Muscle of leg (tissue), 11 donors: ENCODE data around the gene ULBP1. TPM values are rescaled to one million over a fixed set of nuclear protein-coding genes. Genes with fewer than 3 reads are reported as not detected.
"Not testable (repeated sequence)": the region's sequence is repeated elsewhere in the genome, so short reads cannot be mapped to it uniquely, and the experiment has no call there.

ENCODE experiments used
- DNase-seq: peaks from one replicate; pipeline ENCODE4 v3.0.0; 2013
- H3K27ac ChIP-seq: one replicate; pipeline ENCODE4 v1.5.1; 2013; ENCODE audit warnings: mild to moderate bottlenecking, low read length, control low read depth
- H3K27me3 ChIP-seq: one replicate; pipeline ENCODE4 v1.6.1; 2013; ENCODE audit warnings: low read length; ENCODE audit not compliant: control insufficient read depth, insufficient read depth
- H3K36me3 ChIP-seq: one replicate; pipeline ENCODE4 v1.6.1; 2013; ENCODE audit warnings: low read length; ENCODE audit not compliant: control insufficient read depth, insufficient read depth
- H3K4me1 ChIP-seq: one replicate; pipeline ENCODE4 v1.6.1; 2013; ENCODE audit warnings: low read length; ENCODE audit not compliant: control insufficient read depth, insufficient read depth
- H3K4me3 ChIP-seq: one replicate; pipeline ENCODE4 v1.5.1; 2013; ENCODE audit warnings: low read length, control low read depth
- H3K9me3 ChIP-seq: replicated peaks from 2 replicates; pipeline ENCODE4 v1.6.1; 2013; ENCODE audit warnings: low read depth, low read length; ENCODE audit not compliant: control insufficient read depth
- WGBS: methylation state at CpG from one replicate; pipeline ENCODE4 v1.1.5; 2013; ENCODE audit warnings: missing lambda C conversion rate; ENCODE audit not compliant: insufficient coverage; 5-methylcytosine and 5-hydroxymethylcytosine counted together
- polyA plus RNA-seq, 8 donors: library from polyadenylated mRNA; unstranded; fragments of 120-200 nt; gene quantifications; one replicate each; pipeline versions ENCODE4 v1.2.1 to v1.2.3, GENCODE V29; 2013; ENCODE audit warnings: inconsistent platforms in 1 of 8, low replicate concordance in 1 of 8; ENCODE audit not compliant: insufficient read length in 8 of 8, insufficient read depth in 1 of 8
- total RNA-seq: library from RNA; stranded (reverse); fragments of 120-200 nt; gene quantifications from one replicate; pipeline ENCODE4 v1.2.4, GENCODE V29; 2013

Gene ULBP1
- total and polyA plus RNA-seq, 9 donors, result 0.13 to 0.71 (median 0.39) TPM

DNA sequence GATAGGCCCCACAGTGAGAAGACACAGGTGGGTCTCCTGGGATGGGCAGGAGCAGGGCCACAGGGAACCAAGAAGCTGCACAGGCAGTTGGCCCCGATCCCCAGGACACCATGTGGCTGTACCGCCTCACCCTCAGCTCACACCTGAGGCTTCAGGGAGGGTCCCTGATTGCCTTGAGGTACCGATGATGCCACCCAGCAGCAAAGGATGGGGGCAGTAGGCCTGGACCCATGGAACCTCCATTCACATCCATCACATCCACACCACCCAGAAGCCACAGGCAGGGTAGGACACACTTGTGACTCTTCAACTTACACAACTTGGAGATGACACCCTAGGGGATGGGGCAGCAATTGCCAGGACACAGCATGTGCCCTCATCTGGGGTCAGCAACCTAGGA is 39.9 kb downstream of the ULBP1 start:
- peaks cover 55% of the 10 kb centered on the region for H3K27me3 ChIP-seq
- H3K4me3 ChIP-seq, H3K27ac ChIP-seq, DNase-seq, H3K36me3 ChIP-seq, H3K9me3 ChIP-seq: not testable (repeated sequence)
- peaks cover 11% of the 10 kb centered on the region for H3K4me1 ChIP-seq
- 40% methylated on average over 1 of the region's 3 CpGs for WGBS

DNA sequence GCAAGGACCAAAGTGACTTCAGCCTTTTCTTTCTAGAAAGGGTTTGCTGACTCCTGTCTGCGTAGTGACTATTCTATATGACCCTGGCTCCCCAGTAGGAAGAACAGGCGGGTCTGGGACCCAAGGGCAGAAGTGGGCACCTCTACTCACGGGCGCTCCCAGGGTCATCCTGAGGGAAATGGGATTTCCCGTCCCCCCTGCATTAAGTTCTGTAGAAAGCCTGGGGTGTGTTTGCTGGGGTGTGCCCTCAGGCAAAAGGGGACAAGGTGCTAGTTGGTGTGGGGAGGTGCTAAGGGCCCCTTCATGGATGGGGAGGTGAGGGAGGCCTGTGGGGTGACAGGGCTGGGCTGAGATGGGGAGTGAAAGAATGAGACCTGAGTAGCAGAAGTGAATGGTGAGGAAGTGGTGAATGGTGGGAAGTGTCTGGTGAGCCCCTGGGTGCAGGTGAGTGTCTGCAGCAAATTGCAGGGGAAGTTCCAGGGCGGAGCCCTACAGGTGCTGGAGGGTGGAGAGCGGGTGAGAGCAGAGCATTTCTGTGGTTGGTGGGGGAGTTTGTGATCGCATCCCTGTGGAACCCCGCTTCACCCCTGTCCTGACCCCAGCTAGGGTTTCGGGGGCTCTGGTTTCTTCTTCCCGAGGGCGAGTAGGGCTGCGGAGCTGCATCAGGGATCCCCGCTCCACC is 40.5 kb downstream of the ULBP1 start:
- no peaks in the 10 kb centered on the region for H3K9me3 ChIP-seq
- 15% methylated on average over 8 of the region's 14 CpGs for WGBS
- peaks cover 11% of the 10 kb centered on the region for H3K4me1 ChIP-seq
- peaks cover 59% of the 10 kb centered on the region for H3K27me3 ChIP-seq
- no peak for DNase-seq
- no peaks in the 10 kb centered on the region for H3K36me3 ChIP-seq
- H3K4me3 ChIP-seq, result peak overlapping the region; percentile 65
- H3K27ac ChIP-seq, result no peak overlapping the region

DNA sequence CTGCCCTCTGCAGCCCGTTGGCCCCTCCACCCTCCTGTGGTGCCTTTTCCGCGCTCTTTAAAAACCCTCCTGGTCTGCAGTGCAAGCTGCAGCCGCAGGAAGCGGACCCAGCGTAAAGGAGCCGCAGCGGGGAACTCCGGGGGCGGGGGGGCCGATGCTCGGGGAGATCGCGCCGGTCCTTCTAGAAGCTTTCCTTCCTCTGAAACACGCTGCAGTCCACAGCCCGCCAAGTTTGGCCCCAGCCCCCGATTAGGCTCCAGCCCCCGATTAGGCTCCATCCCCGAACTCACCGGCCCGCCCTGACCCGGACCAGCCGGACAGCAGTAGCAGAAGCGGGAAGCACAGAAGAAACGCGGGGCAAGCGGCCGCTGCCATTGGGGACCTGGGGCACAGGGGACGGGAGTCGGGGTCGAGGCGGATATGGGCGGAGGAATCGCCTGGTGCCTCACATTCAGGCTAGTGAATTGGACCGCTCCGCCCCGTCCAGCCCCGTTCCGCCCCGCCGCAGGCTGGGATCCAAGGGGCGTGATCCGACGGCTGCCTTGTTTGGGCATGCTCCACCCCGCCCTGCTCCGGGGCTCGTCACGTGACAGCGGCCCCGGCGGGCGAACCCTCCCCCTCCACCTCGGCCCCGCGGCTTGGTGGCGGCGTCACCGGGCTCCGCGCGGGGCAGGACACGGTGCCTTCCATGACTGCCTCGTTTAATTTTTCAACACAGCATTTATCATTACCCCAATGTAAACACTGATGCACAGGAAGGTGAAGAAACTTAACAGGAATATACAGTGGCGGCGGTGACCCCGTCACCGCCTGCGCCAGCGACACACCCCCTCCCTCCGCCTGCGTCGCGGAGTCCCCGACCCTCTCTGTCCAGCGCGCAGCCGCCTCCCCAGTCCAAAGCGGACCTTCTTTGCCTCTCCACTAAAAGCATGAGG is 41.3 kb downstream of the ULBP1 start:
- WGBS, result under 1% methylated on average over 56 of the region's 79 CpGs
- Histone ChIP-seq H3K9me3 (no peaks in the 10 kb centered on the region), H3K4me3 (peak overlapping the region; percentile 65), H3K36me3 (no peaks in the 10 kb centered on the region), H3K27me3 (peaks cover 59% of the 10 kb centered on the region), H3K4me1 (peaks cover 11% of the 10 kb centered on the region), H3K27ac (no peak overlapping the region)
- DNase-seq, result peak; percentile 97

DNA sequence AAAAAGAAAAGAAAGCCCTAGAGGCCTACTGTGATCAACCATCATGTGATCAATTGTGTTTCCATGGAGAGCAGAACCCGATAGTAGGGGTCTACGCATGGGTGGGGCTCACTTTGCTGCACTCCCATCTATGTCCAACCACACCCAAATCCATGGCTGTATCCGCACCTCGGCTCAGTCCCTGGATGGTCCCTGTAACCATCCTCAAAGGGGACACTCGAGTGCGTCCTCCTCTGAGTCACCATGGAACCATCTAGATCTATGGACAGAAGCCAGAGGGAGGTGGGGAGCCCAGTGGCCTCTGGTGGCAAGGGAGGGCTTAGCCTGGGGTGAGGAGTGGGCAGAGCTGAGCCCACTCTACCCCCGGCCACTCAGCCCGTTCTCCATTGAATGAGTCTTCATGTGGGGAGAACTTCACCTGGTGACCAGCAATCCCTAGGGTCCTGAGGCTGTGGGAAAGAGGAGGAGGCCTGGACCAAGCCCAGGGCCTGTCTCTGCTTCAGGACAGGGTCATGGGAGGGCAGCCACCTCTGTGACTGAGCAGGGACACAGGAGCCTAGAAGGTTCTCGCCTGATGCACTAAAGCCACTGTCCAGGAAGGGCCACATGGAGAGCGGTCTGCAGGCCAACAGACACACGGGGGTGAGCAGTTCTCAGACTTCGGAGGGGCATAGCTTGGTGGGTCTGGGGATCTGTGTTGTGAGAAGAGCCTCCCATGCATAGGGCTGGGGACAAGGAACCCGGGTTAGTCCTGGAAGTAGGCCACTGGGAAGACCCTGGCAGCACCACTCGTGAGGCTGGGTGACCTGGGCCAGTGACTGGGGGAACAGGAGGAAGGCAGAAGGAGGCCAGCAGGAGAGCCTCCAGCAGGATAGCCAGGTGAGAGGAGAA is 42.3 kb downstream of the ULBP1 start:
- WGBS, result 84% methylated on average over 10 of the region's 14 CpGs
- H3K4me1 ChIP-seq, result peaks cover 11% of the 10 kb centered on the region
- no peaks in the 10 kb centered on the region for H3K9me3 ChIP-seq
- H3K27ac ChIP-seq, result no peak overlapping the region
- peaks cover 64% of the 10 kb centered on the region for H3K27me3 ChIP-seq
- H3K4me3 ChIP-seq, result peak overlapping the region; percentile 65
- H3K36me3 ChIP-seq, result no peaks in the 10 kb centered on the region
- no peak for DNase-seq

GRCh38 chr6:150006961-150007464 is 43.3 kb downstream of the ULBP1 start:
- DNase-seq, result no peak
- 20% methylated on average over 1 of the region's 7 CpGs for WGBS
- Histone ChIP-seq H3K4me3 (no peak overlapping the region), H3K27me3 (peaks cover 64% of the 10 kb centered on the region), H3K9me3 (no peaks in the 10 kb centered on the region), H3K4me1 (peaks cover 11% of the 10 kb centered on the region), H3K36me3 (no peaks in the 10 kb centered on the region), H3K27ac (no peak overlapping the region)

DNA sequence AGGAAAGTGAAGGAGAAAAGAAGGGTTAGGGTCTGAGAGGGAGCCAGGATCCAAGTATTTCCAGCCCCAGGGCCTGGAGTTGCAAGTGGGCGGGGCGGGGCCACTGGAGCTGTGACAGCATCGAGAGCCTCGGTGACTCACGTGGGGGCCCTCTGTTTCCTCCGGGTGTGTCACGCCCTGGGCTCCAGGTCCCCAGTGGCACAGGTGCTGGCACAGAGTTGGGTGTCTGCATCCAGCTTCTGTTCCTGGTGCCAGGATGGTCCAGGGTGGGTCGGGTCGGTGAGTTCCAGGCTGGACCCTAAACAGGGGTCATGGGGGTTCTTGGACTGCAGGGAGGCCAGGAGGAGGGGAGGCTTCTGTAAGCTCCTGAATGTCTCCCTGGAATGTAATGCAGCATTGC is 44.8 kb downstream of the ULBP1 start:
- Histone ChIP-seq H3K9me3 (no peaks in the 10 kb centered on the region), H3K4me1 (peaks cover 11% of the 10 kb centered on the region), H3K4me3 (no peak overlapping the region), H3K27ac (no peak overlapping the region), H3K36me3 (no peaks in the 10 kb centered on the region), H3K27me3 (peaks cover 68% of the 10 kb centered on the region)
- 43% methylated on average over 9 of the region's 9 CpGs for WGBS
- DNase-seq, result no peak

DNA sequence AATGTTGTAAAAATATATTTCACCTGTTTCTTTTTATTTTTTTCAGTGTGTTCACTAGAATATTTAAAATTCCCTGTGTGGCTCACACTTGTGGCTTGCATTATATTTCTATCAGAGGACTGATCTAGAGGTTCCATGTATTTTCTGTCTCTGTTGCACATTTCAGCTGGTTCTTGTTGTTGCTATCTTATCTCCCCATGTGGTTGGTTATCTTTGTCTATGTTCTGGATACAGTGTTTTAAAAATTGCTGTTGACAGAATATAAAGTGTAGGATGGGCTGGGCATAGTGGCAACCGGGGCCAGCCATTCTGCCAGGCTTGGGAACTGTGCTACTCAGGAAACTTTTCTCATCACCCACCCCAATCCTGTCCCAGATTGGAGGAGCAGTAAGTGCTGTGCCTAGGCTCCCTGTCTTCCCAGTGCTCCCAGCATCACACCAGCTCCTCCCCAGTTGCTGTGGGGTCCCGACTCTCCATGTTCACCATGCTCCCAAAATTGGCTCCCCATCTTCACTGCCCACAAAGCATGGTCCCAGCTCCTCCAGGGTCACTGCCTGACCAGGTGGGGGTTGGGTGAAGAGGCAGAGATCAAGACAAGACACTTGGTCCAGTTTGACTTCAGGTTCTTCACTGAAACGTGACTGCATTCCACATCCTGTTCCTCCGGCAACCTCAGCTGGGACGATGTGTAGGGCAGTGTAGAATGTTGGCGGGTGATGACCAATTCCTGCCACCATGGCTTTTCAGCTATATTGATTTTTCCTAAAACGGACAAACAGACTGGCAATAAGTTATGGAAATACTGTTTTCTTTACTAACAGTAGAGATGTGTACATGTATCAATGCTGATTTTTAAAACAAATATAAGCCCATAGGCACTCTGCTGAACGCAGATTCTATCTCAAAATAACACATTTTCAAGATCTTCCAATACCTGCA is 49.4 kb downstream of the ULBP1 start:
- H3K4me3 ChIP-seq, H3K4me1 ChIP-seq, H3K9me3 ChIP-seq, H3K36me3 ChIP-seq, DNase-seq, H3K27ac ChIP-seq: not testable (repeated sequence)
- WGBS, result no CpG with 5 or more reads among the region's 8 CpGs
- H3K27me3 ChIP-seq, result peaks cover 67% of the 10 kb centered on the region

GRCh38 chr6:150013785-150014622 is 50.3 kb downstream of the ULBP1 start:
- H3K36me3 ChIP-seq, H3K9me3 ChIP-seq, H3K4me3 ChIP-seq, H3K4me1 ChIP-seq, H3K27ac ChIP-seq, DNase-seq: not testable (repeated sequence)
- peaks cover 63% of the 10 kb centered on the region for H3K27me3 ChIP-seq
- no CpG with 5 or more reads among the region's 24 CpGs for WGBS
